Measurements from ENCODE around the gene ANO3. TPM values are rescaled to one million over a fixed set of nuclear protein-coding genes. Genes with fewer than 3 reads are reported as not detected.

The ANO3 gene
- total RNA-seq, 2 experiments from 2014 or later = not detected

DNA sequence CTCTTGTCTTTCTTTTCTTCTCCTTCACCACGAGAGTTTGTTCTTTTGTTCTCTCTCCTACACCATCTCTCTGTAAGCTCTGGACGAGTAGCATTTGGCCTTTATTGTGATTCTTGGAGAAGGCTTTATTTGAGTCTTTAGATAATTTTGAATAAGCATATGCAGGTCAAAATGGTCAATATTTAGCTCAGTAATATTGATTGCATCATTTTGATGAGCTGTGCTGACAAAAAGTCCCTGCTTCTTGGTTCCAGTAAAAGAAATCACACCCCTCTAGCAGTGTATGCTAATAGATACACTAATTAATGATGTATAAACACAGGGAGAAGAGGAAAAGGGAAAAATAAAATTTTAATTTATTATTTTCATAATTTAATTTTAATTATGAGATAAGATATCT, 266.0 kb downstream of the ANO3 start:
- no peaks in the 10 kb centered on the region for H3K36me3 Mint-ChIP-seq (ENCODE audit: low read depth)
- Histone ChIP-seq H3K27ac (ENCODE audit: low read depth in 1 of 2, low read length in 2 of 2) (no peak overlapping the region), H3K4me1 (ENCODE audit: insufficient read depth, low read length) (no peaks in the 10 kb centered on the region), H3K27me3 (ENCODE audit: control insufficient read depth in 1 of 2, insufficient read depth in 2 of 2, low read length in 2 of 2) (no peaks in the 10 kb centered on the region), H3K4me3 (ENCODE audit: low read length) (no peak overlapping the region), H3K36me3 (ENCODE audit: insufficient read depth, low read length) (no peaks in the 10 kb centered on the region), H3K9me3 (ENCODE audit: control insufficient read depth in 1 of 2, insufficient read depth in 1 of 2, low read length in 2 of 2) (peaks cover 0 to 12% of the 10 kb centered on the region in 2 experiments)
- ChIA-PET POLR2A (no interaction called here), CTCF (no interaction called here)
- no peak overlapping the region for H3K4me3 Mint-ChIP-seq
- no peak overlapping the region for H3K27ac Mint-ChIP-seq
- TF ChIP-seq, protein P1, sequence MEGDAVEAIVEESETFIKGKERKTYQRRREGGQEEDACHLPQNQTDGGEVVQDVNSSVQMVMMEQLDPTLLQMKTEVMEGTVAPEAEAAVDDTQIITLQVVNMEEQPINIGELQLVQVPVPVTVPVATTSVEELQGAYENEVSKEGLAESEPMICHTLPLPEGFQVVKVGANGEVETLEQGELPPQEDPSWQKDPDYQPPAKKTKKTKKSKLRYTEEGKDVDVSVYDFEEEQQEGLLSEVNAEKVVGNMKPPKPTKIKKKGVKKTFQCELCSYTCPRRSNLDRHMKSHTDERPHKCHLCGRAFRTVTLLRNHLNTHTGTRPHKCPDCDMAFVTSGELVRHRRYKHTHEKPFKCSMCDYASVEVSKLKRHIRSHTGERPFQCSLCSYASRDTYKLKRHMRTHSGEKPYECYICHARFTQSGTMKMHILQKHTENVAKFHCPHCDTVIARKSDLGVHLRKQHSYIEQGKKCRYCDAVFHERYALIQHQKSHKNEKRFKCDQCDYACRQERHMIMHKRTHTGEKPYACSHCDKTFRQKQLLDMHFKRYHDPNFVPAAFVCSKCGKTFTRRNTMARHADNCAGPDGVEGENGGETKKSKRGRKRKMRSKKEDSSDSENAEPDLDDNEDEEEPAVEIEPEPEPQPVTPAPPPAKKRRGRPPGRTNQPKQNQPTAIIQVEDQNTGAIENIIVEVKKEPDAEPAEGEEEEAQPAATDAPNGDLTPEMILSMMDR (IDR thresholded peaks at IDR 0.05) = no peak
- no peaks in the 10 kb centered on the region for H3K4me1 Mint-ChIP-seq (ENCODE audit: low read depth)
- H3K9me3 Mint-ChIP-seq = peaks cover 18% of the 10 kb centered on the region
- ATAC-seq (ENCODE audit: poor library complexity) (no peak), DNase-seq (no peak)
- intact Hi-C loops (cut with DNase I, micrococcal nuclease) = no loop called here
- no peaks in the 10 kb centered on the region for H3K27me3 Mint-ChIP-seq

DNA sequence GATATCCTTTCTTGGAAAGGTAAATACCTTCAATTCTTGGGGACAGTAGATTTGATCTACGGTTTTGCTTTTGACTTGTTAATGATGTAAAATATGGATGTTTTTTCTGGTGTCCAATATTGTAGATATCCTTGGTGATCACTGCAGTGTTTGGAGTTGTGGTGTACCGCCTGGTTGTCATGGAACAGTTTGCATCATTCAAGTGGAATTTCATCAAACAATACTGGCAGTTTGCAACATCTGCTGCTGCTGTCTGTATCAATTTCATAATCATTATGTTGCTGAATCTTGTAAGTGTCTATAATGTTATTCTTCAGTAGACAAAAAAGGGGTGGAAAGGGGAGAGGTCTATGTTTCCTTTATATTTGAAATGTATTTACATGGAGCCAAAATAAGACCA, 267.5 kb downstream of the ANO3 start:
- no peaks in the 10 kb centered on the region for H3K27me3 Mint-ChIP-seq
- intact Hi-C loops (cut with DNase I, micrococcal nuclease) = no loop called here
- ChIA-PET POLR2A (no interaction called here), CTCF (no interaction called here)
- H3K4me3 Mint-ChIP-seq = no peak overlapping the region
- Histone ChIP-seq H3K27me3 (ENCODE audit: control insufficient read depth in 1 of 2, insufficient read depth in 2 of 2, low read length in 2 of 2) (no peaks in the 10 kb centered on the region), H3K9me3 (ENCODE audit: control insufficient read depth in 1 of 2, insufficient read depth in 1 of 2, low read length in 2 of 2) (peaks cover 0 to 9% of the 10 kb centered on the region in 2 experiments), H3K4me1 (ENCODE audit: insufficient read depth, low read length) (no peaks in the 10 kb centered on the region), H3K4me3 (ENCODE audit: low read length) (no peak overlapping the region), H3K27ac (ENCODE audit: low read depth in 1 of 2, low read length in 2 of 2) (no peak overlapping the region), H3K36me3 (ENCODE audit: insufficient read depth, low read length) (no peaks in the 10 kb centered on the region)
- no peaks in the 10 kb centered on the region for H3K36me3 Mint-ChIP-seq (ENCODE audit: low read depth)
- no peaks in the 10 kb centered on the region for H3K4me1 Mint-ChIP-seq (ENCODE audit: low read depth)
- TF ChIP-seq, protein P1 (IDR thresholded peaks at IDR 0.05) = no peak
- H3K27ac Mint-ChIP-seq = no peak overlapping the region
- DNase-seq = no peak
- ATAC-seq (ENCODE audit: poor library complexity) = no peak
- peaks cover 19% of the 10 kb centered on the region for H3K9me3 Mint-ChIP-seq

DNA sequence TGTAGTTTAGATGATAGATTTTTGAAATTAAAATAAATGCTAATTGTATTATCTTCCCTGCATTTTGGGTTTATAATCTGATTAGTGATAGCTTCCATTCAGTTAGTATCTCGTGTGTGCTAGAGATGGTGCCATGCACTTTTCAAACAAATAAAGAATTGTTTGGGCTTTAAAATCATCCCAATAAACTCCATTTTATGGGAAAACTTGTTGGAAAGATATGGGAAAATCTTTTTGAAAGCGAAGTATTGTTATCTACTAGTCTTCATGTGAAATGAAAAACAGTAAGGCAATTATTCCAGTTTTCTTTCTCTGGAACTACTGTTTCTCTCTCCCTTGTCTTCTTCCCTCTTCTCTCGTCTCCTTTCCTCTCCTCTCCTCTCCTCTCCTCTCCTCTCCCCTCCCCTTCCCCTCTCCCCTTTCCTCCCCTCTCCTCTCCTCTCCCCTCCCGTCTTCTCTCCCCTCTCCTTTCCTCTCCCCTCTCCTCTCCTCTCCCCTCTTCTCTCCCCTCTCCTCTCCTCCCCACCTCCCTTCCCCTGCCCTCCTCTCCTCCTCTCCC, 268.0 kb downstream of the ANO3 start:
- Mint-ChIP-seq H3K27ac (no peak overlapping the region), H3K27me3 (no peaks in the 10 kb centered on the region), H3K9me3 (peaks cover 19% of the 10 kb centered on the region), H3K36me3 (ENCODE audit: low read depth) (no peaks in the 10 kb centered on the region), H3K4me3 (no peak overlapping the region), H3K4me1 (ENCODE audit: low read depth) (no peaks in the 10 kb centered on the region)
- TF ChIP-seq, protein P1 (IDR thresholded peaks at IDR 0.05) = no peak
- Histone ChIP-seq H3K27ac (ENCODE audit: low read depth in 1 of 2, low read length in 2 of 2) (no peak overlapping the region), H3K27me3 (ENCODE audit: control insufficient read depth in 1 of 2, insufficient read depth in 2 of 2, low read length in 2 of 2) (no peaks in the 10 kb centered on the region), H3K9me3 (ENCODE audit: control insufficient read depth in 1 of 2, insufficient read depth in 1 of 2, low read length in 2 of 2) (peaks cover 0 to 9% of the 10 kb centered on the region in 2 experiments), H3K4me1 (ENCODE audit: insufficient read depth, low read length) (no peaks in the 10 kb centered on the region), H3K4me3 (ENCODE audit: low read length) (no peak overlapping the region), H3K36me3 (ENCODE audit: insufficient read depth, low read length) (no peaks in the 10 kb centered on the region)
- no peak for ATAC-seq (ENCODE audit: poor library complexity)
- ChIA-PET CTCF (no interaction called here), POLR2A (no interaction called here)
- DNase-seq = no peak
- intact Hi-C loops (cut with DNase I, micrococcal nuclease) = no loop called here
